Activated naive CD8-positive, alpha-beta T cell (primary cell): ENCODE data around the gene NAA20.
A peak's percentile ranks its signal among the peaks of the same experiment; 100 is the strongest.
"Not testable (repeated sequence)": the region's sequence is repeated elsewhere in the genome, so short reads cannot be mapped to it uniquely, and the experiment has no call there.

Source experiments
- H3K27ac Mint-ChIP-seq: one replicate; pipeline ENCODE4 v1.8.0; 2021; ENCODE audit warnings: mixed read lengths
- H3K27me3 Mint-ChIP-seq: one replicate; pipeline ENCODE4 v1.8.0; 2021; ENCODE audit warnings: mixed read lengths
- H3K36me3 Mint-ChIP-seq: one replicate; pipeline ENCODE4 v1.8.0; 2021; ENCODE audit warnings: mixed read lengths
- H3K4me1 Mint-ChIP-seq: one replicate; pipeline ENCODE4 v1.8.0; 2021; ENCODE audit warnings: low read depth, mixed read lengths
- H3K4me3 Mint-ChIP-seq: one replicate; pipeline ENCODE4 v1.8.0; 2021; ENCODE audit warnings: mild to moderate bottlenecking, mixed read lengths
- H3K9me3 Mint-ChIP-seq: one replicate; pipeline ENCODE4 v1.8.0; 2021; ENCODE audit warnings: low read depth, mixed read lengths

Gene NAA20

GRCh38 chr20:20000211-20000968 is 16.8 kb upstream of the NAA20 start:
- peaks cover 14% of the 10 kb centered on the region for H3K4me1 Mint-ChIP-seq
- no peak overlapping the region for H3K4me3 Mint-ChIP-seq
- H3K9me3 Mint-ChIP-seq: no peaks in the 10 kb centered on the region
- H3K27me3 Mint-ChIP-seq: peaks cover 22% of the 10 kb centered on the region
- H3K36me3 Mint-ChIP-seq: no peaks in the 10 kb centered on the region
- no peak overlapping the region for H3K27ac Mint-ChIP-seq

GRCh38 chr20:20002101-20002998 is 14.8 kb upstream of the NAA20 start:
- H3K27ac Mint-ChIP-seq: no peak overlapping the region
- peak overlapping the region; percentile 79 for H3K4me3 Mint-ChIP-seq
- H3K9me3 Mint-ChIP-seq: no peaks in the 10 kb centered on the region
- H3K27me3 Mint-ChIP-seq: peaks cover 23% of the 10 kb centered on the region
- peaks cover 14% of the 10 kb centered on the region for H3K4me1 Mint-ChIP-seq
- H3K36me3 Mint-ChIP-seq: no peaks in the 10 kb centered on the region

GRCh38 chr20:20003031-20003954 is 13.9 kb upstream of the NAA20 start:
- no peak overlapping the region for H3K27ac Mint-ChIP-seq
- H3K9me3 Mint-ChIP-seq: no peaks in the 10 kb centered on the region
- no peaks in the 10 kb centered on the region for H3K36me3 Mint-ChIP-seq
- peaks cover 25% of the 10 kb centered on the region for H3K27me3 Mint-ChIP-seq
- peak overlapping the region; percentile 79 for H3K4me3 Mint-ChIP-seq
- peaks cover 14% of the 10 kb centered on the region for H3K4me1 Mint-ChIP-seq

- H3K36me3 Mint-ChIP-seq, H3K27ac Mint-ChIP-seq: not testable (repeated sequence)
- peaks cover 26% of the 10 kb centered on the region for H3K27me3 Mint-ChIP-seq
These were observed 13.2 kb upstream of the NAA20 start for GRCh38 chr20:20003955-20004322.

GRCh38 chr20:20005342-20005741 is 11.8 kb upstream of the NAA20 start:
- Mint-ChIP-seq H3K9me3 (no peaks in the 10 kb centered on the region), H3K27me3 (peaks cover 29% of the 10 kb centered on the region), H3K36me3 (no peaks in the 10 kb centered on the region), H3K4me3 (no peak overlapping the region), H3K27ac (no peak overlapping the region), H3K4me1 (peaks cover 14% of the 10 kb centered on the region)

More at GRCh38 chr20:20003955-20004322, 13.2 kb upstream of the NAA20 start:
- H3K4me3 Mint-ChIP-seq: peak overlapping the region; percentile 79
- not testable (repeated sequence) for H3K9me3 Mint-ChIP-seq
- H3K4me1 Mint-ChIP-seq: peaks cover 14% of the 10 kb centered on the region

- H3K4me3 Mint-ChIP-seq: no peak overlapping the region
- H3K27me3 Mint-ChIP-seq: peaks cover 10% of the 10 kb centered on the region
- peaks cover 5% of the 10 kb centered on the region for H3K4me1 Mint-ChIP-seq
- no peaks in the 10 kb centered on the region for H3K9me3 Mint-ChIP-seq
- no peaks in the 10 kb centered on the region for H3K36me3 Mint-ChIP-seq
- no peak overlapping the region for H3K27ac Mint-ChIP-seq
These were observed 7.3 kb upstream of the NAA20 start for GRCh38 chr20:20009784-20010253.

- H3K27me3 Mint-ChIP-seq: peaks cover 10% of the 10 kb centered on the region
- no peak overlapping the region for H3K27ac Mint-ChIP-seq
- H3K36me3 Mint-ChIP-seq: no peaks in the 10 kb centered on the region
- no peak overlapping the region for H3K4me3 Mint-ChIP-seq
- H3K4me1 Mint-ChIP-seq: peaks cover 5% of the 10 kb centered on the region
- no peaks in the 10 kb centered on the region for H3K9me3 Mint-ChIP-seq
These were observed 6.3 kb upstream of the NAA20 start for GRCh38 chr20:20010639-20011500.

GRCh38 chr20:20012541-20012940 is 4.6 kb upstream of the NAA20 start:
- Mint-ChIP-seq H3K36me3 (no peaks in the 10 kb centered on the region), H3K9me3 (no peaks in the 10 kb centered on the region), H3K4me3 (no peak overlapping the region), H3K27me3 (peaks cover 6% of the 10 kb centered on the region), H3K4me1 (peaks cover 11% of the 10 kb centered on the region), H3K27ac (no peak overlapping the region)

GRCh38 chr20:20014659-20015058 is 2.5 kb upstream of the NAA20 start:
- no peak overlapping the region for H3K4me3 Mint-ChIP-seq
- peaks cover 3% of the 10 kb centered on the region for H3K36me3 Mint-ChIP-seq
- peaks cover 4% of the 10 kb centered on the region for H3K27me3 Mint-ChIP-seq
- H3K9me3 Mint-ChIP-seq: no peaks in the 10 kb centered on the region
- peaks cover 31% of the 10 kb centered on the region for H3K4me1 Mint-ChIP-seq
- no peak overlapping the region for H3K27ac Mint-ChIP-seq

GRCh38 chr20:20017844-20018185 is 653 bp downstream of the NAA20 start:
- Mint-ChIP-seq H3K27me3 (no peaks in the 10 kb centered on the region), H3K9me3 (no peaks in the 10 kb centered on the region), H3K27ac (peak overlapping the region; percentile 83), H3K4me1 (peaks cover 61% of the 10 kb centered on the region), H3K36me3 (peaks cover 7% of the 10 kb centered on the region), H3K4me3 (peak overlapping the region; percentile 93)

GRCh38 chr20:20018366-20018765 is 1.2 kb downstream of the NAA20 start:
- Mint-ChIP-seq H3K4me3 (peak overlapping the region; percentile 93), H3K4me1 (peaks cover 61% of the 10 kb centered on the region), H3K36me3 (peaks cover 7% of the 10 kb centered on the region), H3K27me3 (no peaks in the 10 kb centered on the region), H3K27ac (peak overlapping the region; percentile 83), H3K9me3 (no peaks in the 10 kb centered on the region)

- peaks cover 7% of the 10 kb centered on the region for H3K36me3 Mint-ChIP-seq
- H3K4me3 Mint-ChIP-seq: peak overlapping the region; percentile 93
- peak overlapping the region; percentile 83 for H3K27ac Mint-ChIP-seq
- H3K4me1 Mint-ChIP-seq: peaks cover 64% of the 10 kb centered on the region
- no peaks in the 10 kb centered on the region for H3K27me3 Mint-ChIP-seq
- no peaks in the 10 kb centered on the region for H3K9me3 Mint-ChIP-seq
These were observed 2.0 kb downstream of the NAA20 start for GRCh38 chr20:20019123-20019522.

GRCh38 chr20:20020908-20021307 is 3.7 kb downstream of the NAA20 start:
- Mint-ChIP-seq H3K36me3 (peaks cover 7% of the 10 kb centered on the region), H3K4me3 (peak overlapping the region; percentile 93), H3K27ac (peak overlapping the region; percentile 84), H3K4me1 (peaks cover 60% of the 10 kb centered on the region), H3K27me3 (no peaks in the 10 kb centered on the region), H3K9me3 (no peaks in the 10 kb centered on the region)

GRCh38 chr20:20021835-20022234 is 4.7 kb downstream of the NAA20 start:
- no peaks in the 10 kb centered on the region for H3K27me3 Mint-ChIP-seq
- H3K4me1 Mint-ChIP-seq: peaks cover 56% of the 10 kb centered on the region
- H3K4me3 Mint-ChIP-seq: peak overlapping the region; percentile 59
- H3K27ac Mint-ChIP-seq: peak overlapping the region; percentile 47
- H3K9me3 Mint-ChIP-seq: no peaks in the 10 kb centered on the region
- peaks cover 7% of the 10 kb centered on the region for H3K36me3 Mint-ChIP-seq
